Ectodermal cell (in vitro differentiated cells): ENCODE measurements around the gene CDH3.

Source experiments
- H3K27ac ChIP-seq: 2 replicates; pipeline ENCODE4 v1.7.0; 2013; ENCODE audit warnings: mild to moderate bottlenecking, low read depth, low read length; ENCODE audit not compliant: insufficient read depth, poor library complexity, severe bottlenecking
- H3K27me3 ChIP-seq: 2 replicates; pipeline ENCODE4 v1.7.0; 2013; ENCODE audit warnings: mild to moderate bottlenecking, low read length; ENCODE audit not compliant: insufficient read depth, control insufficient read depth, poor library complexity, severe bottlenecking
- H3K36me3 ChIP-seq: one replicate; pipeline ENCODE4 v1.7.0; 2013; ENCODE audit warnings: low read length; ENCODE audit not compliant: control insufficient read depth, insufficient read depth
- H3K4me1 ChIP-seq: one replicate; pipeline ENCODE4 v1.7.0; 2013; ENCODE audit warnings: low read length; ENCODE audit not compliant: control insufficient read depth, insufficient read depth
- H3K4me3 ChIP-seq: 2 replicates; pipeline ENCODE4 v1.7.0; 2013; ENCODE audit warnings: low read depth, low read length, control low read depth; ENCODE audit not compliant: insufficient read depth
- H3K9me3 ChIP-seq: 2 replicates; pipeline ENCODE4 v1.7.0; 2013; ENCODE audit warnings: mild to moderate bottlenecking, low read length, moderate library complexity; ENCODE audit not compliant: control insufficient read depth
- WGBS, 2 experiments: methylation state at CpG; one replicate each; pipeline ENCODE4 v1.1.7; 2013; ENCODE audit warnings: missing lambda C conversion rate in 2 of 2; 5-methylcytosine and 5-hydroxymethylcytosine counted together

Gene CDH3

GRCh38 chr16:68734782-68735181 is 89.7 kb downstream of the CDH3 start:
- Histone ChIP-seq H3K36me3 (no peaks in the 10 kb centered on the region), H3K27ac (no peak overlapping the region), H3K27me3 (peaks cover 30% of the 10 kb centered on the region), H3K9me3 (no peaks in the 10 kb centered on the region), H3K4me1 (peaks cover 9% of the 10 kb centered on the region), H3K4me3 (no peak overlapping the region)
- 94 to 100% methylated on average over 2 of the region's 2 CpGs for WGBS, 2 experiments

- Histone ChIP-seq H3K27me3 (peaks cover 30% of the 10 kb centered on the region), H3K4me1 (peaks cover 9% of the 10 kb centered on the region), H3K36me3 (no peaks in the 10 kb centered on the region), H3K9me3 (no peaks in the 10 kb centered on the region), H3K4me3 (no peak overlapping the region), H3K27ac (no peak overlapping the region)
- whole genome bisulfite sequencing, 2 experiments = 91 to 92% methylated on average over 12 of the region's 12 CpGs
These were observed 91.5 kb downstream of the CDH3 start for GRCh38 chr16:68736561-68736960.

- peaks cover 30% of the 10 kb centered on the region for H3K27me3 ChIP-seq
- H3K4me3 ChIP-seq = peak within 1 kb of the TSS; percentile 47
- peaks cover 9% of the 10 kb centered on the region for H3K4me1 ChIP-seq
- no peak within 1 kb of the TSS for H3K27ac ChIP-seq
- no peaks in the 10 kb centered on the region for H3K36me3 ChIP-seq
- 1% methylated on average over 62 to 63 of the region's 63 CpGs for WGBS, 2 experiments
- no peaks in the 10 kb centered on the region for H3K9me3 ChIP-seq
These were observed 92.1 kb downstream of the CDH3 start, which contains the start of gene CDH1 for GRCh38 chr16:68737046-68737729. Gene CDH1 (plus strand): TSS chr16:68737292. CDS start chr16:68737416, 124 bp downstream.

GRCh38 chr16:68737730-68738629 is 92.9 kb downstream of the CDH3 start:
- Histone ChIP-seq H3K27me3 (peaks cover 30% of the 10 kb centered on the region), H3K36me3 (no peaks in the 10 kb centered on the region), H3K4me3 (peak overlapping the region; percentile 47), H3K27ac (no peak overlapping the region), H3K4me1 (peaks cover 4% of the 10 kb centered on the region), H3K9me3 (no peaks in the 10 kb centered on the region)
- 3% methylated on average over 58 of the region's 58 CpGs for WGBS, 2 experiments

GRCh38 chr16:68739964-68740627 is 95.0 kb downstream of the CDH3 start:
- Histone ChIP-seq H3K4me1 (peaks cover 4% of the 10 kb centered on the region), H3K36me3 (no peaks in the 10 kb centered on the region), H3K27ac (no peak overlapping the region), H3K9me3 (no peaks in the 10 kb centered on the region), H3K4me3 (no peak overlapping the region), H3K27me3 (peaks cover 30% of the 10 kb centered on the region)
- 75 to 76% methylated on average over 7 of the region's 7 CpGs for WGBS, 2 experiments

GRCh38 chr16:68740628-68741346 is 95.7 kb downstream of the CDH3 start:
- Histone ChIP-seq H3K27me3 (peaks cover 30% of the 10 kb centered on the region), H3K27ac (no peak overlapping the region), H3K4me3 (no peak overlapping the region), H3K36me3 (no peaks in the 10 kb centered on the region), H3K9me3 (no peaks in the 10 kb centered on the region), H3K4me1 (peaks cover 4% of the 10 kb centered on the region)
- WGBS, 2 experiments = 89 to 91% methylated on average over 8 of the region's 9 CpGs

GRCh38 chr16:68743664-68744063 is 98.6 kb downstream of the CDH3 start:
- Histone ChIP-seq H3K27me3 (peaks cover 1% of the 10 kb centered on the region), H3K27ac (no peak overlapping the region), H3K36me3 (no peaks in the 10 kb centered on the region), H3K4me3 (no peak overlapping the region), H3K4me1 (no peaks in the 10 kb centered on the region), H3K9me3 (no peaks in the 10 kb centered on the region)
- WGBS, 2 experiments = 93 to 95% methylated on average over 3 to 4 of the region's 4 CpGs

GRCh38 chr16:68744744-68745280 is 99.7 kb downstream of the CDH3 start:
- no peaks in the 10 kb centered on the region for H3K4me1 ChIP-seq
- H3K27ac ChIP-seq = no peak overlapping the region
- WGBS, 2 experiments = 76 to 82% methylated on average over 11 of the region's 11 CpGs
- no peaks in the 10 kb centered on the region for H3K27me3 ChIP-seq
- H3K9me3 ChIP-seq = no peaks in the 10 kb centered on the region
- no peak overlapping the region for H3K4me3 ChIP-seq
- no peaks in the 10 kb centered on the region for H3K36me3 ChIP-seq

GRCh38 chr16:68746951-68747350 is 101.8 kb downstream of the CDH3 start:
- no peak overlapping the region for H3K27ac ChIP-seq
- H3K9me3 ChIP-seq = no peaks in the 10 kb centered on the region
- no peaks in the 10 kb centered on the region for H3K36me3 ChIP-seq
- H3K27me3 ChIP-seq = no peaks in the 10 kb centered on the region
- H3K4me1 ChIP-seq = no peaks in the 10 kb centered on the region
- no peak overlapping the region for H3K4me3 ChIP-seq
